Mucosa of stomach (tissue), 1 donor: ENCODE data around the gene NPAS2.

Source experiments
- H3K27me3 ChIP-seq: one replicate; pipeline ENCODE4 v1.7.0; 2013; ENCODE audit warnings: mild to moderate bottlenecking, low read length; ENCODE audit not compliant: control insufficient read depth, insufficient read depth
- H3K36me3 ChIP-seq: one replicate; pipeline ENCODE4 v1.7.0; 2013; ENCODE audit warnings: low read length; ENCODE audit not compliant: control insufficient read depth, insufficient read depth
- H3K4me1 ChIP-seq: one replicate; pipeline ENCODE4 v1.7.0; 2013; ENCODE audit warnings: mild to moderate bottlenecking, low read length; ENCODE audit not compliant: control insufficient read depth, insufficient read depth
- H3K4me3 ChIP-seq: one replicate; pipeline ENCODE4 v1.7.0; 2013; ENCODE audit warnings: low read length
- H3K9ac ChIP-seq: one replicate; pipeline ENCODE4 v1.7.0; 2013; ENCODE audit warnings: mild to moderate bottlenecking, low read length, moderate library complexity
- H3K9me3 ChIP-seq: one replicate; pipeline ENCODE4 v1.7.0; 2013; ENCODE audit warnings: mild to moderate bottlenecking, low read length, moderate library complexity; ENCODE audit not compliant: control insufficient read depth
- donor health status: Pancreatic carcinoma.

NPAS2 gene

DNA sequence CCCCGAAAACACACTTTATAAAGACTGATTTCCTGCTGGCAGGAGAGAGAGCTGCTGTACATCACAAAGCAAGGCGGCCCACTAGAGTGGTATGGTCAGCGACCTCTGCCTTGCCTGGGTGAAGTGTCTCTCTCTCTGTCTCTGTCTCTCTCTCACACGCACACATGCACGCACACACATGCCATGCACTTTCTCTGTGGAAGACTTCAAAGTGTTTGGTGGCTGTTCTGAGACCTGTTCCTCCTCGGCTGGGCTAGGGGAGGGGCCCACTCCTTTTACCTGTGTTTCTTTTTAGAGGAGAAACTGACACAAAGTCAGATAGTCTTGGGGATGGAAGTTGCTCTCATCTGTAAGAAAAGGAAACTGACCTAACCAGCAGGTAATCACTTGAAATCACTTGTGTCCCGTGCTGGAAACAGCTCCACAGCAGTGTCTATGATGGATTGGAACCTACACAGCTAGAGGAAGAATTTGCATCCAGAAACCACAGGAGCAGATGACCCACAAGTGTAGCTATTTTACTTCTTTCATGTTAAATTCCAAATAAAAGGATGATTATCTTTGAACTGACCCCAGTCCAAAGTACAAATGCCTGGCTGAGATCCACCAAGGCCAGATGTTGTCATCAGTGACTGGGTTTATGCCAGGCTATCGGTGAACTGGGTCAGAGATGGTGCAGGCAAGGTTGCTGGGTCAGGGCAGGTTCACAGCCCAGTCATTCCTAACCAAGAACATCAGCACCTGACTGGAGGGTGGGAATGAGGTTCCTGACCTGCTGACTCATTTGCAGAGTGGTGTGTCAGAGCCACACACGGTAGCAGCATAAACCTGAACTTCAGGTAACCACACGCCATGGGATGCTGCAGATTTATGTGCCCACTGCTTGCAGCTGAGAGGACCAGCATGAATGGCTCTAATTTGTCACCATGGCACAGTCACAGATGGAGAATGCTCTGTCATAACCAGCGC, 63.0 kb downstream of the NPAS2 start:
- Histone ChIP-seq H3K27me3 (no peaks in the 10 kb centered on the region), H3K4me1 (peaks cover 30% of the 10 kb centered on the region), H3K9me3 (no peaks in the 10 kb centered on the region), H3K4me3 (no peak overlapping the region), H3K36me3 (no peaks in the 10 kb centered on the region), H3K9ac (no peak overlapping the region)

DNA sequence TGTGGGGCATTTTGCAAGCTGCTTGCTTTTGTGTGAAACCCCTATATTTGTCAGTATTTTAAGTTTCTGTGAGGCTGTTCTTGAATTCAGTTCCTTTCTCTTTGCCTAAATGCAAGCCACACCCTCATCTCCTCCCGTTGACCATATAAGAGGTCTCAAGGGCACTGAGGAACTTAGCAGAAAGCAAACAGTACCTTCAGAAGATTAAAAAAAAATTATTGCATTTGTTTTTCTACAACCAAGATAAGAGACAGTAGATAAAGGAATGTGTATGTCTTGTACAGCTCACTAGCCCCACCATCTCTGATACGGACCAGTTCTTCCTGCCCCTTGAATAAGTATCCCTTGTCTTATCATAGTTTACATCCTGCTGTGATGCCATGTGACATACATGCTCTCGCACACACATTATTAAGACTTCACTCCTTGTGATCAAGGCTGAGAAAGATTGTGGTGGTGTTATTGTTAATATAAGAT, 64.2 kb downstream of the NPAS2 start:
- peaks cover 32% of the 10 kb centered on the region for H3K4me1 ChIP-seq
- H3K27me3 ChIP-seq = no peaks in the 10 kb centered on the region
- H3K4me3 ChIP-seq = no peak overlapping the region
- no peak overlapping the region for H3K9ac ChIP-seq
- H3K36me3 ChIP-seq = no peaks in the 10 kb centered on the region
- no peaks in the 10 kb centered on the region for H3K9me3 ChIP-seq

DNA sequence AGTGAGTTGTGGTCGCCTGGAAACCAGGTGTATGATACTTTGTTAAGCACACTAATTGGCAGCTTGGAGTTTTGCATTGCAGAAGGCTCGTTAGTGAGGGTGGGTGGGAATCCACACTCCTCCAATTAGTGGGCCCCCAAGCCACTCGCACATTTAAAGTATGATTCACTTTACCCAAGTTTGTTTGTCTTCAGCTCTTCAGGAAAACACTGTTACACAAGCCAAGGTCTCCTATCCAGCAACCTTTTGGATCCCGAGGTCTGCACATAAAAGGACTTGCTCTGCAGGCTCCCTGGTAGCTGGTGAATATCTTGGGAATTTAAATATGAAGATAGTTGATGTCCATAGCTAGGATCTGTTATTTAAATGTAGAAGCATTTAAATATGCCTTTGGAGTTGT, 66.1 kb downstream of the NPAS2 start:
- H3K9me3 ChIP-seq = no peaks in the 10 kb centered on the region
- H3K4me3 ChIP-seq = no peak overlapping the region
- peaks cover 32% of the 10 kb centered on the region for H3K4me1 ChIP-seq
- no peaks in the 10 kb centered on the region for H3K27me3 ChIP-seq
- H3K9ac ChIP-seq = no peak overlapping the region
- H3K36me3 ChIP-seq = no peaks in the 10 kb centered on the region

DNA sequence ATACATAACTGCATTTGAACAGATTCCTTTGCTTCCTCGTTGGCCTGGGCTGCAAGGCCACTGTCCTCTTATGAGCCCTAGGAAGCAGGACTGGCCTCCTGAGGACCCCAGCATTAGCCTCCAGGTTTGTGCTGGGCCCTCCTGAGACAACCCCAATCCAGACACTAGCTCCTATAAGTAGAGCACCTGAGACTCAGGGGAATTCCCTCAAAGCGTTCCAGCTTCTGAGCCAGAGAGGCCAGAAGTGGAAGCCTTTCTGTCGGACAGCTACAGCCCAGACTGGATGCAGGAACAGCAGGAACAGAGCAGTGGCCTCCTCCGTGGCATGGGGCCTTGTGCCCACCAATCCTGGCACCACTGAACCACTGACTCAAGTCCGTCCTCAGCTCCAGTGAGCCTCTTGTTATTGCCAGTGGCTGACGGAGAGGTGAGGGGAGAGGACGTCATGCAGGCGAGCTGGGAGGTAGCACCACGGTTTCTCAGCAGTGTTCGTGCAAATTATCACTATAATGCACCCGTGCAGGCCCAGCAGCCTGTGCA, 67.2 kb downstream of the NPAS2 start:
- Histone ChIP-seq H3K36me3 (no peaks in the 10 kb centered on the region), H3K9ac (no peak overlapping the region), H3K27me3 (no peaks in the 10 kb centered on the region), H3K9me3 (no peaks in the 10 kb centered on the region), H3K4me3 (no peak overlapping the region), H3K4me1 (peaks cover 32% of the 10 kb centered on the region)

DNA sequence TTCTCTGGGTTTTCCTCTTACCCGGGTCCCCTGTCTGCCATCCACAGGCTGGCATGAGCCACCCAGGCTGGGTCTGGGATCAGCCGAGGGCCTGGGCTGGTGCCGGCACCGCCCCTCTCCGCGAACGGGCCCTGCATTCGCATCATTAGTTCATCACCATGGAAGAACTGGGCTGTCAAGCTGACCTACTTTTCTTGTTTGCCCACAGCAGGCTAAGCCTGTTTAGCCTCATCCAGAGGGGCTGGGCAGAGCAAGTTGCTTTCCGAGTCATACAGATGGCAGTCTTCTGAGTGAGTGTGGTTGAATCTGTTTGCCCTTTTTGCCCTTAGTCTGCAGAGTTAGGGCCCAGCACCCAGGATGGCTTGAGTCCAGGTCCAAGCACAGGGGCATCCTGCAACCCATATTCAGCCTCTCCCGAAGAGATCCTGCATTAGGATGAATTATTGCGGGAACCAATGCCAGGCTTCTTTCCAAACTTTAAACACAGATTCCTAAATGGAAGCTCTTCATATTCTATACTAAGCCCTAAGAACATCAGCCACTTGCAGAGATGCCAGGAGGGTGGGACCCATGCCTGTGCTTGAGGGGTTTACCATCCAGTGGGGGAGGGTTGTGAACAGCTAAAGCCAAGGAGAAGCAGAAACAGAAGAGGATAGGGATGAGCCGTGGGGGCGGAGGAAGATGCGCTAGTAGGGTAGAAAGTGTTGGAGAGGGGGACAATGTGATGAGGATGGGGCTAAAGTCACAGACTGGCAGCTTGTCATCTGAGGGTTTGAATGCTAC, 68.0 kb downstream of the NPAS2 start:
- H3K36me3 ChIP-seq = no peaks in the 10 kb centered on the region
- H3K9ac ChIP-seq = no peak overlapping the region
- H3K9me3 ChIP-seq = no peaks in the 10 kb centered on the region
- H3K4me3 ChIP-seq = no peak overlapping the region
- peaks cover 28% of the 10 kb centered on the region for H3K4me1 ChIP-seq
- H3K27me3 ChIP-seq = no peaks in the 10 kb centered on the region

DNA sequence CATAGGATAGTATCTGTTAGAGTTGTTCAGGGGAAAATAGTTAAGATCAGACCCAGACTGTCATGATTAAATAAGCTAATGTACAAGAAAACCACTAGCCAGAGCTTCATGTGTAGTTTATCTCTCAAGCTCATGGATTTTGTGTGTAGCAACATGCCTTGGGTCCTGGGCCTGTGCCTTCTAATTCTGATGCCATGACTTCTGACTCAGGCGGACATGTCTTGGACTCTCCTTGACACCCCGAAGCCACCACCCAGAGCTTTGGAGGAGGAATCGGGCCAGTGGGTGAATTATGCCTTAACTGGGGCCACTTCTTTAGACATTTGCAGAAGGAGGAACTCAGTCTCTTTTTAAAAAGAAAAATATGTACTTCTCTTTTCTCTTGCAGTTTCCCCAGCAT, 68.7 kb downstream of the NPAS2 start:
- Histone ChIP-seq H3K36me3 (no peaks in the 10 kb centered on the region), H3K9me3 (no peaks in the 10 kb centered on the region), H3K9ac (no peak overlapping the region), H3K27me3 (no peaks in the 10 kb centered on the region), H3K4me1 (peaks cover 21% of the 10 kb centered on the region), H3K4me3 (no peak overlapping the region)

DNA sequence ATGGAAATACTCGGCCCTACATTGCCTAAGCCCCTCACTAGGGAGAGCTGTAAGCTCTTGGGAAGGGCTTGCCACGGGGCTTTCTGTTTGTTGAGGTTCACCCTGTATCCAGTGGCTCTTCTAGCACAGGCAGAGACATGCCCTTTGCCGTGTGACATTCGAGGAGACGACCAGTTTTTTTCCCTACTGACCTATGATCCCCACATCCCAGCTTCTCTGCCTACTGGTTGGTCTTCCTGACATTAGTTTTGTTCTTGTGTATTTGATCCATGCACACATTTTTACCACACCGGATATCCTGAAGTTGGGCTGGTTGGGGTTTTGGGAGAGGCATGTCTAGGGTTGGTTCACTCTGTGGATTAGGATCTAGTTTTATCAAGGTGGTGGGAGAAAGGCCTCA, 69.3 kb downstream of the NPAS2 start:
- no peaks in the 10 kb centered on the region for H3K36me3 ChIP-seq
- H3K4me1 ChIP-seq = peaks cover 15% of the 10 kb centered on the region
- no peak overlapping the region for H3K9ac ChIP-seq
- H3K27me3 ChIP-seq = no peaks in the 10 kb centered on the region
- H3K9me3 ChIP-seq = no peaks in the 10 kb centered on the region
- H3K4me3 ChIP-seq = no peak overlapping the region

DNA sequence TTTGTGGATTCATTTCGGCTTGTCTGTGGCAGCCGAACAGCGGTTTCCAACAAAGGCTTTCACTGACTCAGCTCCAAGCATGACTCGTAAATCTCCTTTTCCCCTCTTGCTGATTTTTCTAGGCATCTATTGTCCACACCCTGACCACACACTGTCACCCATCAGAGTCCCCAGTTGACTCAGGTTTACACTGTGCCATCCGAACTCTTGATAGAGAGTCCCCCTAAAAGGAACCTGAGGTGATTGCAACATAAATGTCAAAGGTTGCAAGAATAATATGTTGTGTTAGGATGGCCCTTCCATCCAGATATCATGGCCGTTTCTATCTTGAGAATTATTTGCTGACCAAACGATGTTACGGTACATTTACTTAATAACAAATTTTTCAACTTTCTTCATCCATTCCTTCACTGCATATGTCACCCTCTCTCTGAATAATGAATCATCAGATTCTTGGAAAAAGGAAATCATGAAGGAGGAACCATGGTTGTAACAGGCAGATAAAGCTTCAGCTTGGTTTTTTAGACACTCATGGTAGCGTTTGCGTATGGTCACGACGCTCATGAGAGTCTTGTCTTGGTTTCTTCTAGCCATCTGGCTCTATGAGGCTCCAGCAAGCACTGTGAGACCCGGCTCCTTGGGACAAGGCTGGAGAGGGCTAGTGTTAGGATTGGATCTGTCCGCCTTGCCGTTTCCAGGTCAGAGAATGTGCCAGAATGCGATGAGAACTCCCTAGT, 72.1 kb downstream of the NPAS2 start:
- H3K9me3 ChIP-seq = no peaks in the 10 kb centered on the region

DNA sequence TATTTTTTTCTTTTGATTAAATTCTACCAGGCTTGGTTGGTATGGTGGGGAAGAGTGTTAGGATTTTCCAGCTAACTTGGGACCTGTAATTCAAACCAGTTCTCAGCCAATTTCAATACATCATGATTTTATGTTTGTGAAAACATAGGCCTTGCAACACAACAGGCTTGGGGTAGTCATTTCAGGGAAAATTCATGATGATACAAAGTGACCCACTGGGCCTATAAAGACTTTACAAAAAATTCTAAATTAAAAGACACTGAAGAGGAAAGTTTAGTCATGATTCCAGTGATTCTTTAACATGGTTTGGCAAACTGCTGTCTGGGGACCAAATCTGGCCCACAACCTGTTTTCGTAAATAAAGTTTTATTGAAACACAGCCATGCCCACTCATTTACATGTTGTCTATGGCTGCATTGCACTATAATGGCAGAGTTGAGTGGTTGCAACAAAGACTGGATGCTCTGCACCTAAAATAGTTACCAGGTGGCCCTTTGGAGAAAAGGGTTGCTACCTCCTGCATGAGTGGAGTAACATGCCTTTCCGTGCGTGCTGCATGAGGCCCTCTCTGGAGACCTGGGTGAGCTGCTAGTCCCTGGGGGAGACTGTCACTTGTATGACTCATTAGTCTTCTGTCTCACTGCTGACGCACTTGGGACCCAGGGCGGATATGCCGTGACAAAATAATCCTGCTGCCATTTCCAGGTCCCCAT, 73.6 kb downstream of the NPAS2 start:
- no peaks in the 10 kb centered on the region for H3K27me3 ChIP-seq

More for the DNA sequence above, 72.1 kb downstream of the NPAS2 start:
- no peaks in the 10 kb centered on the region for H3K27me3 ChIP-seq
- no peak overlapping the region for H3K4me3 ChIP-seq
- H3K9ac ChIP-seq = no peak overlapping the region
- H3K4me1 ChIP-seq = peaks cover 21% of the 10 kb centered on the region
- H3K36me3 ChIP-seq = no peaks in the 10 kb centered on the region

DNA sequence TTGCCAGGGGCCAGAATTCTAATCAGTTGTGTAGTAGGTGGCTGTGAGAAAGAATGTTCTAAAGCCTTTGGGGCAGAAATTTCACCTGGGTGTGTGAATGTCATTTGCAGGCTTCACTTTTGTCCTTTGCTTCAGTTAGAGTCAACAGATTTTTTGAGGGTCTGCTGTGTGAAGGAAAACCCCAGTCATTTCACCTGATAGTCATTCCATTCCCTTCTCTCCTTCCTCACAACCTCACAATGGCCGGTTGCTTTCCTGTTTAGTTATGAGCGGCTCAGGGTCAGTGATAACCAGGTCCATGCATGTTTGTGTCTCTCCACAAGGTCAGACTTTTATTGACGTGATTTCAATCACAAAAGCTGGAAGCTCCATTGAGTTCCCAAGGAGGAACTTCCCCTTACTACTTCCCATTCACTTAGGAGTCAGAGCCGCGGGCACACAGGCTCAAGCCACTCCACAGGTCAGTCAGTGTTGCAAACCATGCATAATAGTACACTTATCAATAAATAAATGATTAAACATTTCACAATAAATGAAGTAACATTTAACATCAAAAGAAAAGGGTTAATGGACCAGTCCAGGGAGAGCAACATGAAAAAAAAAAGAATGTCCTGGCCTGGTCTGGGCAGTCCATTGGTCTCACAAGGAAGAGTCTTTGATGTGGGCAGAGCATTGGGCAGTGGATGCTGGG, 74.3 kb downstream of the NPAS2 start:
- Histone ChIP-seq H3K9ac (no peak overlapping the region), H3K4me1 (peaks cover 18% of the 10 kb centered on the region), H3K36me3 (no peaks in the 10 kb centered on the region), H3K9me3 (no peaks in the 10 kb centered on the region), H3K4me3 (no peak overlapping the region), H3K27me3 (no peaks in the 10 kb centered on the region)

More for the DNA sequence above, 73.6 kb downstream of the NPAS2 start:
- no peaks in the 10 kb centered on the region for H3K9me3 ChIP-seq
- H3K36me3 ChIP-seq = no peaks in the 10 kb centered on the region
- no peak overlapping the region for H3K9ac ChIP-seq
- peaks cover 18% of the 10 kb centered on the region for H3K4me1 ChIP-seq
- H3K4me3 ChIP-seq = no peak overlapping the region

DNA sequence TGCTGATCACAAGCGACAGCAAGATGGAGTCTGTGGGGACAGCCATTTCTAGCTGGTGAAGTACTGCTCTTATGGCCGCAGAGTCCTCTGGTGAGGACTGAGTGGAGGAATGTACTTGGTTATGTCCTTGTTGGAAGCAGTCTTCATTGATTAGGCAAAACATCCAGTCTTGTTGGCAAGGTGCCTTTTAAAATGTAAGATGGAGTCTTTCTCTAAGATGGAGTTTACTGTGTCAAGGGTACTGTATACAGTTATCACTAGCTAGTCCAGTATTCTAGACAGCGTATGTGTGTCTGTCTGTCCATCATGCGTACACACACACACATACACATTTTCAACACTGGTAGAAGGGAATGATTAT, 74.8 kb downstream of the NPAS2 start:
- Histone ChIP-seq H3K9me3 (no peaks in the 10 kb centered on the region), H3K36me3 (no peaks in the 10 kb centered on the region), H3K27me3 (no peaks in the 10 kb centered on the region), H3K9ac (no peak overlapping the region), H3K4me1 (peaks cover 18% of the 10 kb centered on the region), H3K4me3 (no peak overlapping the region)
